Glutamatergic neuron (in vitro differentiated cells): ENCODE data around the gene OXER1. TPM values are rescaled to one million over a fixed set of nuclear protein-coding genes. Genes with fewer than 3 reads are reported as not detected.

ENCODE experiments used
- DNase-seq: peaks from one replicate; pipeline ENCODE4 v3.0.0; 2022
- H3K27ac Mint-ChIP-seq: one replicate; pipeline ENCODE4 v1.8.0; 2020; ENCODE audit warnings: mild to moderate bottlenecking, mixed read lengths, inconsistent platforms; ENCODE audit not compliant: unreplicated experiment
- H3K27me3 Mint-ChIP-seq: one replicate; pipeline ENCODE4 v1.8.0; 2020; ENCODE audit warnings: mild to moderate bottlenecking, moderate library complexity, mixed read lengths, inconsistent platforms; ENCODE audit not compliant: unreplicated experiment
- H3K36me3 Mint-ChIP-seq: one replicate; pipeline ENCODE4 v1.8.0; 2020; ENCODE audit warnings: mild to moderate bottlenecking, mixed read lengths, inconsistent platforms; ENCODE audit not compliant: unreplicated experiment
- H3K4me1 Mint-ChIP-seq: one replicate; pipeline ENCODE4 v1.8.0; 2020; ENCODE audit warnings: mild to moderate bottlenecking, low read depth, mixed read lengths, inconsistent platforms; ENCODE audit not compliant: unreplicated experiment
- H3K4me3 Mint-ChIP-seq: one replicate; pipeline ENCODE4 v1.8.0; 2020; ENCODE audit warnings: mild to moderate bottlenecking, mixed read lengths, inconsistent platforms; ENCODE audit not compliant: unreplicated experiment
- H3K9me3 Mint-ChIP-seq: one replicate; pipeline ENCODE4 v1.8.0; 2020; ENCODE audit warnings: mild to moderate bottlenecking, moderate library complexity, mixed read lengths, inconsistent platforms; ENCODE audit not compliant: unreplicated experiment
- total RNA-seq: library from RNA; stranded (reverse); fragmentation: NEBNext Ultra II Directional; extraction: Animal tissue kit (Norgen Biotek cat#: 25700); gene quantifications from one replicate; pipeline ENCODE4 v1.2.1, GENCODE V29; 2021; ENCODE audit not compliant: unreplicated experiment
- TF ChIP-seq, protein P1 (sequence below): fragments of 200-600 bp; sonication (generic); IDR thresholded peaks from one replicate; pipeline ENCODE4 v1.5.0; 2021; ENCODE audit not compliant: partially characterized antibody, unreplicated experiment

The OXER1 gene
- total RNA-seq, 1 donor from 2014 or later = not detected

GRCh38 chr2:42721898-42722297 lies 42.0 kb downstream of the OXER1 start:
- Mint-ChIP-seq H3K27me3 (no peaks in the 10 kb centered on the region), H3K4me1 (no peaks in the 10 kb centered on the region), H3K9me3 (no peaks in the 10 kb centered on the region), H3K36me3 (no peaks in the 10 kb centered on the region), H3K27ac (no peak overlapping the region), H3K4me3 (no peak overlapping the region)
- TF ChIP-seq, protein P1, sequence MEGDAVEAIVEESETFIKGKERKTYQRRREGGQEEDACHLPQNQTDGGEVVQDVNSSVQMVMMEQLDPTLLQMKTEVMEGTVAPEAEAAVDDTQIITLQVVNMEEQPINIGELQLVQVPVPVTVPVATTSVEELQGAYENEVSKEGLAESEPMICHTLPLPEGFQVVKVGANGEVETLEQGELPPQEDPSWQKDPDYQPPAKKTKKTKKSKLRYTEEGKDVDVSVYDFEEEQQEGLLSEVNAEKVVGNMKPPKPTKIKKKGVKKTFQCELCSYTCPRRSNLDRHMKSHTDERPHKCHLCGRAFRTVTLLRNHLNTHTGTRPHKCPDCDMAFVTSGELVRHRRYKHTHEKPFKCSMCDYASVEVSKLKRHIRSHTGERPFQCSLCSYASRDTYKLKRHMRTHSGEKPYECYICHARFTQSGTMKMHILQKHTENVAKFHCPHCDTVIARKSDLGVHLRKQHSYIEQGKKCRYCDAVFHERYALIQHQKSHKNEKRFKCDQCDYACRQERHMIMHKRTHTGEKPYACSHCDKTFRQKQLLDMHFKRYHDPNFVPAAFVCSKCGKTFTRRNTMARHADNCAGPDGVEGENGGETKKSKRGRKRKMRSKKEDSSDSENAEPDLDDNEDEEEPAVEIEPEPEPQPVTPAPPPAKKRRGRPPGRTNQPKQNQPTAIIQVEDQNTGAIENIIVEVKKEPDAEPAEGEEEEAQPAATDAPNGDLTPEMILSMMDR = no peak
- no peak for DNase-seq

DNA sequence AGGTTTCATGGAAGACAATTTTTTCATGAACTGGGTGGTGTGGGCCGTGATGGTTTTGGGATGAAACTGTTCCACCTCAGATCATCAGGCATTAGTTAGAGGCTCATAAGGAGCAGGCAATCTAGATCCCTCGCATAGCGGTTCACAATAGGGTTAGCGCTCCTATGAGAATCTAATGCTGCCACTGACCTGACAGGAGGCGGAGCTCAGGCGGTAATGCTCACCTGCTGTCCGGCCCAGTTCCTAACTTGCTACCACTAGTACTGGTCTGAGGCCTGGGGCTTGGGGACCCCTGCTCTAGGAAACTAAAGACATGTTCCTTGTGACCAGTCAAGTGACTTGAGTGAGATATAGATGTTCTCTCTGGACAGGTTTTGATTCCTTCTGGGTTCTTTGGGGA lies 49.2 kb downstream of the OXER1 start:
- H3K4me3 Mint-ChIP-seq = no peak overlapping the region
- DNase-seq = no peak
- H3K36me3 Mint-ChIP-seq = no peaks in the 10 kb centered on the region
- H3K4me1 Mint-ChIP-seq = no peaks in the 10 kb centered on the region
- H3K9me3 Mint-ChIP-seq = no peaks in the 10 kb centered on the region
- no peak overlapping the region for H3K27ac Mint-ChIP-seq
- TF ChIP-seq, protein P1 = no peak
- H3K27me3 Mint-ChIP-seq = no peaks in the 10 kb centered on the region

- H3K9me3 Mint-ChIP-seq = no peaks in the 10 kb centered on the region
- no peaks in the 10 kb centered on the region for H3K36me3 Mint-ChIP-seq
- TF ChIP-seq, protein P1 = no peak
- H3K4me3 Mint-ChIP-seq = no peak overlapping the region
- no peaks in the 10 kb centered on the region for H3K4me1 Mint-ChIP-seq
- DNase-seq = no peak
- no peak overlapping the region for H3K27ac Mint-ChIP-seq
- H3K27me3 Mint-ChIP-seq = peaks cover 1% of the 10 kb centered on the region
Observed at GRCh38 chr2:42713920-42714319, 50.0 kb downstream of the OXER1 start.

DNA sequence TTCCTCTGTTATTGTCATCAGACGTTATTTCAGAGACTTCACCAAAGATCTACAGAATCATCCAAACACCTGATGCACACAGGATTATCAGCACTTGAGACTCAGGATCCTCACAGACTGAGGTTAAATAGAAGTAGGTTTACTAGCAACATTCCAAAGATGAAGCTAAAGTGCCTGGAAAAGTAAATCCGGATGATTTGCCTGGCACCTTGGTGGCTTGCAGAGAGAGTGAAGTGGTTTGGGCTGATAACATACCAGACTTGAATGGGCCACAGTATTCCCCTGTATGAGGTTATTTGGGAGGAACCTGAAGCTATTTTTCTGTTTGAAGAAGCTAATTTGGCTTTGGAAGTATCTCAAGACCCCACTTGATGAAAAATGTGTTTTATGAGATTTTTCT lies 51.0 kb downstream of the OXER1 start:
- no peaks in the 10 kb centered on the region for H3K4me1 Mint-ChIP-seq
- H3K36me3 Mint-ChIP-seq = no peaks in the 10 kb centered on the region
- no peaks in the 10 kb centered on the region for H3K9me3 Mint-ChIP-seq
- no peak overlapping the region for H3K4me3 Mint-ChIP-seq
- DNase-seq = no peak
- peaks cover 2% of the 10 kb centered on the region for H3K27me3 Mint-ChIP-seq
- H3K27ac Mint-ChIP-seq = no peak overlapping the region
- TF ChIP-seq, protein P1 = no peak

Other genes starting within 250 kb of the OXER1 start
- gene MTA3, start 195.5 kb downstream of the OXER1 start, total RNA-seq = 64.1 TPM
- gene HAAO, start 28.4 kb upstream of the OXER1 start, total RNA-seq = not detected